K562 (cell line): Measurements from ENCODE around the gene MARCO. TPM values are rescaled to one million over a fixed set of nuclear protein-coding genes. Genes with fewer than 3 reads are reported as not detected.

Experiments used
- ATAC-seq: fragments of 200-7000 bp; cut with Tn5 transposase; 3 replicates; pipeline ENCODE4 v1.9.1; 2020; ENCODE audit warnings: moderate library complexity
- BruUV-seq: library from RNA; stranded (reverse); fragments of 400-500 nt; replicated peaks from 2 replicates; lab custom pipeline; 2021; lab: Mats Ljungman, UMichigan
- CTCF ChIA-PET: fragments of 300-600 bp; formaldehyde crosslinking; extraction: SDS; loops from one replicate; lab custom pipeline; 2021; ENCODE audit warnings: low intra/inter-chr PET ratio; lab: Yijun Ruan, JAX
- POLR2A ChIA-PET: fragments of 300-600, 350-650 bp; sonication (Branson Sonifier 250); formaldehyde crosslinking; extraction: SDS; loops from one replicate; lab custom pipeline; 2021; ENCODE audit warnings: antibody characterized with exemption, inconsistent platforms; lab: Yijun Ruan, JAX
- DNase-seq, 4 experiments: peaks; one replicate each; pipeline versions ENCODE4 v3.0.0 to v3.0.0-alpha.2; 2011 to 2018; ENCODE audit warnings: low spot score in 3 of 4, mixed read lengths in 3 of 4; ENCODE audit errors: extremely low read depth in 1 of 4
- FAIRE-seq: peaks from 2 replicates; lab custom pipeline; 2011; peaks lifted over from hg19 to GRCh38; lab: Jason Lieb, UNC
- H2AFZ ChIP-seq: 2 replicates; pipeline ENCODE4 v1.6.0; 2011; ENCODE audit warnings: low read depth, low read length, control low read depth, inconsistent platforms
- H3K27ac ChIP-seq: fragments of 200-600 bp; 3 replicates; pipeline ENCODE4 v1.8.0; 2011; ENCODE audit warnings: low read depth, mild to moderate bottlenecking, control low read depth, inconsistent platforms, low read length, moderate library complexity, mixed read lengths; ENCODE audit errors: extremely low read depth
- H3K27me3 ChIP-seq, 2 experiments: fragments of 300-600 bp in 1 of 2; 2 replicates in 1 of 2; 3 replicates in 1 of 2; pipeline versions ENCODE4 v1.6.0 to v1.8.0; 2011; ENCODE audit warnings: inconsistent platforms in 2 of 2, low read length in 2 of 2, mild to moderate bottlenecking in 1 of 2, mixed read lengths in 1 of 2, moderate library complexity in 1 of 2; ENCODE audit not compliant: control insufficient read depth in 2 of 2, insufficient read depth in 2 of 2
- H3K36me3 ChIP-seq: fragments of 300-600 bp; 3 replicates; pipeline ENCODE4 v1.8.0; 2011; ENCODE audit warnings: mild to moderate bottlenecking, low read length, inconsistent platforms; ENCODE audit not compliant: control insufficient read depth, insufficient read depth
- H3K4me1 ChIP-seq, 2 experiments: fragments of 200-600 bp in 1 of 2; replicated peaks in 1 of 2; 2 replicates in 1 of 2; 3 replicates in 1 of 2; pipeline versions ENCODE4 v1.5.1 to v1.8.0; 2011; ENCODE audit warnings: inconsistent platforms in 2 of 2, low read length in 2 of 2, mild to moderate bottlenecking in 1 of 2, mixed read lengths in 1 of 2, moderate library complexity in 1 of 2; ENCODE audit not compliant: control insufficient read depth in 2 of 2, insufficient read depth in 2 of 2
- H3K4me2 ChIP-seq: 2 replicates; pipeline ENCODE4 v1.6.1; 2011; ENCODE audit warnings: low read length, control low read depth, inconsistent platforms, mixed read lengths; ENCODE audit not compliant: insufficient read depth
- H3K4me3 ChIP-seq: fragments of 200-600 bp; sonication (generic), shearing (Covaris generic); 2 replicates; pipeline ENCODE4 v1.5.1; 2016; ENCODE audit warnings: control low read depth, inconsistent platforms
- H3K79me2 ChIP-seq: fragments of 200-600 bp; 3 replicates; pipeline ENCODE4 v1.8.0; 2011; ENCODE audit warnings: low read length, inconsistent platforms; ENCODE audit not compliant: control insufficient read depth, insufficient read depth
- H3K9ac ChIP-seq, 2 experiments: 2 replicates each; pipeline versions ENCODE4 v1.6.0 to v1.6.1; 2011; ENCODE audit warnings: low read depth in 2 of 2, low read length in 2 of 2, control low read depth in 1 of 2, inconsistent platforms in 1 of 2, mild to moderate bottlenecking in 1 of 2, mixed read lengths in 1 of 2; ENCODE audit not compliant: insufficient read depth in 1 of 2
- H3K9me1 ChIP-seq: one replicate; pipeline ENCODE4 v1.6.0; 2011; ENCODE audit warnings: inconsistent platforms, mild to moderate bottlenecking, low read length, moderate library complexity; ENCODE audit not compliant: control insufficient read depth, insufficient read depth
- H3K9me3 ChIP-seq: replicated peaks from 2 replicates; pipeline ENCODE4 v1.5.1; 2011; ENCODE audit warnings: low read depth, low read length, inconsistent platforms; ENCODE audit not compliant: control insufficient read depth, insufficient read depth
- H4K20me1 ChIP-seq: replicated peaks from 2 replicates; pipeline ENCODE4 v1.6.1; 2011; ENCODE audit warnings: low read length, inconsistent platforms, mixed read lengths; ENCODE audit not compliant: control insufficient read depth, insufficient read depth
- BCL6 ChIP-seq: fragments of 250-450 bp; sonication (Bioruptor Pico); IDR thresholded peaks from 2 replicates; pipeline ENCODE4 v1.4.0; 2020
- CBX8 ChIP-seq: fragments of 200-600 bp; sonication (generic); IDR thresholded peaks from 2 replicates; pipeline ENCODE4 v1.6.1; 2012; ENCODE audit warnings: borderline replicate concordance, mixed run types, low read depth, mild to moderate bottlenecking, moderate library complexity, mixed read lengths, low read length, control low read depth, inconsistent platforms; ENCODE audit not compliant: poor library complexity, severe bottlenecking; ENCODE audit errors: extremely low read depth
- MBD1 ChIP-seq: fragments of 250-450 bp; sonication (Bioruptor Pico); IDR thresholded peaks from 2 replicates; pipeline ENCODE4 v1.8.0; 2022; ENCODE audit warnings: inconsistent platforms
- MYNN ChIP-seq, 2 experiments: sonication (generic); formaldehyde crosslinking in 1 of 2; IDR thresholded peaks; 2 replicates each; pipeline versions ENCODE4 v1.5.0 to v1.6.1; 2016 to 2020; ENCODE audit warnings: antibody characterized with exemption in 1 of 2, missing genetic modification reagents in 1 of 2
- NBN ChIP-seq: fragments of 450-650 bp; IDR thresholded peaks from 2 replicates; pipeline ENCODE4 v1.6.1; 2016; ENCODE audit warnings: low read depth, mild to moderate bottlenecking
- POLR2B ChIP-seq: fragments of 450-650 bp; IDR thresholded peaks from 2 replicates; pipeline ENCODE4 v1.6.1; 2018; ENCODE audit warnings: low read depth; ENCODE audit not compliant: partially characterized antibody
- REST ChIP-seq, 2 experiments: fragments of 450-650 bp; formaldehyde crosslinking in 1 of 2; IDR thresholded peaks; 2 replicates each; pipeline versions ENCODE4 v1.4.0 to v1.6.1; 2014 to 2020; ENCODE audit warnings: mild to moderate bottlenecking in 2 of 2, borderline replicate concordance in 1 of 2, low read depth in 1 of 2
- RUNX1 ChIP-seq: sonication (generic); IDR thresholded peaks from 2 replicates; pipeline ENCODE4 v1.6.1; 2016; ENCODE audit warnings: antibody characterized with exemption, low read depth
- SNRNP70 ChIP-seq: fragments of 200-400 bp; formaldehyde crosslinking; optimal IDR thresholded peaks from 2 replicates; pipeline ENCODE3; 2017; ENCODE audit warnings: low read depth, low read length
- SUPT5H ChIP-seq: fragments of 450-650 bp; IDR thresholded peaks from 2 replicates; pipeline ENCODE4 v1.6.1; 2016
- TAF15 ChIP-seq: fragments of 200-400 bp; formaldehyde crosslinking; IDR thresholded peaks from 2 replicates; pipeline ENCODE4 v1.6.1; 2017; ENCODE audit warnings: mild to moderate bottlenecking, low read depth, low read length, moderate library complexity
- TAL1 ChIP-seq: fragments of 450-650 bp; IDR thresholded peaks from 2 replicates; pipeline ENCODE4 v1.6.1; 2016; ENCODE audit warnings: mild to moderate bottlenecking
- ZNF174 ChIP-seq: fragments of 250-450 bp; sonication (Bioruptor Pico); IDR thresholded peaks from 2 replicates; pipeline ENCODE4 v1.4.0; 2020; ENCODE audit warnings: mild to moderate bottlenecking
- ZNF23 ChIP-seq: fragments of 250-450 bp; sonication (Bioruptor Pico); IDR thresholded peaks from 2 replicates; pipeline ENCODE4 v1.4.0; 2020; ENCODE audit warnings: mild to moderate bottlenecking
- whole genome bisulfite sequencing: fragments of 100-300 bp; shearing (Covaris generic); methylation state at CpG from one replicate; pipeline ENCODE4 v1.1.6; 2016; ENCODE audit warnings: low coverage, mixed read lengths; ENCODE audit not compliant: insufficient coverage; ENCODE audit errors: missing lambda C conversion rate; 5-methylcytosine and 5-hydroxymethylcytosine counted together
- in situ Hi-C: fragments of 300-500 bp; cut with MboI; formaldehyde crosslinking; loops from 4 replicates; pipeline ENCODE4 v1.15.0; 2018; ENCODE audit warnings: inconsistent platforms, mixed read lengths
- intact Hi-C: fragments of 100-400 bp; cut with micrococcal nuclease; formaldehyde crosslinking; loops from 2 replicates; pipeline ENCODE4 v1.14.2; 2022
- polyA plus RNA-seq, 8 experiments: library from polyadenylated mRNA; depleted of rRNA in 4 of 8; stranded (reverse) in 5 of 8; unstranded in 3 of 8; fragments of >200 nt; fragmentation: Nextera tagmentation in 2 of 8; fragmentation: Illumina TruSeq in 1 of 8; extraction: Ambion mirVana in 2 of 8; extraction: Trizol in 1 of 8; gene quantifications; 2 replicates each; pipeline versions ENCODE4 v1.2.1 to v1.2.3, GENCODE V29; 2011 to 2014; ENCODE audit warnings: inconsistent platforms in 1 of 8, missing spikeins in 1 of 8
- total RNA-seq, 7 experiments: library from RNA; depleted of rRNA in 6 of 7; stranded (reverse); fragments of >200 nt in 6 of 7; fragmentation: Illumina TruSeq in 2 of 7; extraction: Trizol in 2 of 7; gene quantifications; 2 replicates each; pipeline versions ENCODE4 v1.2.1 to v1.2.3, GENCODE V29; 2011 to 2021; ENCODE audit warnings: low replicate concordance in 1 of 7

MARCO gene
- total and polyA plus RNA-seq, 9 of the 15 experiments (the other 6 are each of a cell fraction or from before 2014, with no cell fraction given): 0.31 TPM; not detected in 8

GRCh38 chr2:118925981-118926380, 16.0 kb upstream of the MARCO start:
- Histone ChIP-seq H3K4me1 (no peaks in the 10 kb centered on the region), H4K20me1 (no peaks in the 10 kb centered on the region), H3K9me1 (no peaks in the 10 kb centered on the region), H3K9me3 (no peaks in the 10 kb centered on the region), H3K27me3 (no peaks in the 10 kb centered on the region), H3K9ac (no peak overlapping the region), H3K4me2 (no peak overlapping the region), H3K27ac (no peak overlapping the region), H3K36me3 (no peaks in the 10 kb centered on the region), H2AFZ (no peak overlapping the region), H3K4me3 (no peak overlapping the region), H3K79me2 (no peaks in the 10 kb centered on the region)
- no peak for ATAC-seq
- POLR2A ChIA-PET: no interaction called here
- WGBS: 0% methylated on average over 1 of the region's 1 CpG
- no TSS peak for BruUV-seq
- intact Hi-C loops (no loop called here), in situ Hi-C loops (no loop called here)
- no peak for DNase-seq
- no peak for FAIRE-seq
- CTCF ChIA-PET: interaction anchor here (0.7 kb wide), 1 partner anchor 662 kb away, joined by 3 read pairs; no protein-coding TSS in a partner anchor
- TF ChIP-seq SNRNP70 (no peak), SUPT5H (no peak), CBX8 (no peak), MYNN (IDR thresholded peaks at IDR 0.05) (no peak), MYNN (CRISPR knock-in tag; IDR thresholded peaks at IDR 0.05) (no peak), NBN (no peak), ZNF174 (CRISPR knock-in tag) (no peak), TAF15 (no peak), POLR2B (no peak), BCL6 (no peak), ZNF23 (CRISPR knock-in tag) (no peak), MBD1 (CRISPR knock-in tag) (no peak), RUNX1 (no peak), TAL1 (no peak), REST (IDR thresholded peaks at IDR 0.05; ENCODE audit: borderline replicate concordance) (no peak), REST (CRISPR knock-in tag; IDR thresholded peaks at IDR 0.05; ENCODE audit: low read depth) (no peak)
